K562 (cell line): ENCODE results near the gene THYN1.

Experiments used
- CEBPB ChIP-seq: fragments of 450-650 bp; IDR thresholded peaks from 2 replicates; pipeline ENCODE4 v1.6.1; 2016; ENCODE audit warnings: missing genetic modification characterization, missing compliant biosample characterization
- CTCF ChIP-seq, 3 experiments: IDR thresholded peaks in 2 of 3; conservative IDR thresholded peaks in 1 of 3; 2 replicates each; pipeline ENCODE4 v1.5.1; 2011 to 2012; ENCODE audit warnings: low read length in 3 of 3, mild to moderate bottlenecking in 3 of 3, control low read depth in 2 of 3, improper control_type of control experiment in 1 of 3, inconsistent platforms in 1 of 3, low read depth in 1 of 3, mixed read lengths in 1 of 3, moderate library complexity in 1 of 3; ENCODE audit not compliant: insufficient read depth in 2 of 3
- FOXJ3 ChIP-seq: sonication (generic); formaldehyde crosslinking; IDR thresholded peaks from 2 replicates; pipeline ENCODE4 v1.4.0; 2020; ENCODE audit warnings: mild to moderate bottlenecking, missing genetic modification reagents
- GATAD2B ChIP-seq: fragments of 450-650 bp; IDR thresholded peaks from 2 replicates; pipeline ENCODE4 v1.6.1; 2017; ENCODE audit warnings: mild to moderate bottlenecking, borderline replicate concordance
- HMGXB4 ChIP-seq: sonication (generic); formaldehyde crosslinking; IDR thresholded peaks from 2 replicates; pipeline ENCODE4 v1.8.1; 2023; ENCODE audit warnings: mild to moderate bottlenecking, missing genetic modification reagents
- HNRNPH1 ChIP-seq: fragments of 200-400 bp; formaldehyde crosslinking; optimal IDR thresholded peaks from 2 replicates; pipeline ENCODE3; 2017; ENCODE audit warnings: low read depth, mild to moderate bottlenecking, low read length, moderate library complexity
- KLF16 ChIP-seq: IDR thresholded peaks from 2 replicates; pipeline ENCODE4 v1.6.1; 2016; ENCODE audit warnings: antibody characterized with exemption
- MAFK ChIP-seq: IDR thresholded peaks from 2 replicates; pipeline ENCODE4 v1.6.1; 2011; ENCODE audit warnings: low read length, improper control_type of control experiment
- POU5F1 ChIP-seq: fragments of 150-350 bp; IDR thresholded peaks from 2 replicates; pipeline ENCODE4 v1.6.1; 2014; ENCODE audit warnings: borderline replicate concordance, low read length, low read depth, mild to moderate bottlenecking; ENCODE audit not compliant: partially characterized antibody
- YBX1 ChIP-seq: fragments of 450-650 bp; IDR thresholded peaks from 2 replicates; pipeline ENCODE4 v1.7.1; 2016; ENCODE audit warnings: mild to moderate bottlenecking
- ZFP30 ChIP-seq: fragments of 250-450 bp; sonication (Bioruptor Pico); IDR thresholded peaks from 2 replicates; pipeline ENCODE4 v1.8.0; 2022; ENCODE audit warnings: moderate library complexity, mild to moderate bottlenecking, inconsistent platforms, borderline replicate concordance
- ZNF23 ChIP-seq: fragments of 250-450 bp; sonication (Bioruptor Pico); IDR thresholded peaks from 2 replicates; pipeline ENCODE4 v1.4.0; 2020; ENCODE audit warnings: mild to moderate bottlenecking
- ZNF830 ChIP-seq: fragments of 250-450 bp; sonication (Bioruptor Pico); IDR thresholded peaks from 2 replicates; pipeline ENCODE4 v1.5.0; 2021; ENCODE audit warnings: mild to moderate bottlenecking
- TF ChIP-seq, protein P1 (sequence below): sonication (generic); formaldehyde crosslinking; IDR thresholded peaks from 2 replicates; pipeline ENCODE4 v1.5.0; 2020; ENCODE audit warnings: missing genetic modification reagents

GRCh38 chr11:134244593-134244992 is 8.6 kb downstream of the THYN1 start:
- TF ChIP-seq CTCF (IDR thresholded peaks at IDR 0.05 in 2 of 3, conservative IDR thresholded peaks at IDR 0.05 in 1 of 3; ENCODE audit: insufficient read depth in 2 of 3, low read depth in 1 of 3, low read length in 3 of 3) = peak; percentile 54 to 76 (median 58)
- TF ChIP-seq MAFK = no peak
- no peak for TF ChIP-seq ZFP30 (CRISPR knock-in tag)
- TF ChIP-seq YBX1 = no peak
- no peak for TF ChIP-seq FOXJ3 (CRISPR knock-in tag)
- TF ChIP-seq HNRNPH1 = no peak
- no peak for TF ChIP-seq GATAD2B
- TF ChIP-seq POU5F1 = no peak
- TF ChIP-seq CEBPB (tag) = no peak
- TF ChIP-seq, protein P1, sequence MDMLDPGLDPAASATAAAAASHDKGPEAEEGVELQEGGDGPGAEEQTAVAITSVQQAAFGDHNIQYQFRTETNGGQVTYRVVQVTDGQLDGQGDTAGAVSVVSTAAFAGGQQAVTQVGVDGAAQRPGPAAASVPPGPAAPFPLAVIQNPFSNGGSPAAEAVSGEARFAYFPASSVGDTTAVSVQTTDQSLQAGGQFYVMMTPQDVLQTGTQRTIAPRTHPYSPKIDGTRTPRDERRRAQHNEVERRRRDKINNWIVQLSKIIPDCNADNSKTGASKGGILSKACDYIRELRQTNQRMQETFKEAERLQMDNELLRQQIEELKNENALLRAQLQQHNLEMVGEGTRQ (CRISPR knock-in tag) = no peak
- TF ChIP-seq KLF16 = no peak
- no peak for TF ChIP-seq HMGXB4 (CRISPR knock-in tag)
- TF ChIP-seq ZNF830 = no peak
- TF ChIP-seq ZNF23 (CRISPR knock-in tag) = no peak
